T-helper 22 cell (primary cell): ENCODE data around the gene ZNF280A.
"Not testable (repeated sequence)": the region's sequence is repeated elsewhere in the genome, so short reads cannot be mapped to it uniquely, and the experiment has no call there.

Experiments used
- DNase-seq: peaks from one replicate; pipeline ENCODE4 v3.0.0-alpha.2; 2020; ENCODE audit warnings: low read depth

ZNF280A gene

GRCh38 chr22:22510833-22511232 is 9.2 kb downstream of the ZNF280A start:
- not testable (repeated sequence) for DNase-seq

GRCh38 chr22:22509912-22510311 is 10.2 kb downstream of the ZNF280A start:
- not testable (repeated sequence) for DNase-seq

GRCh38 chr22:22508274-22509176 is 11.5 kb downstream of the ZNF280A start, which contains the start of gene ZNF280B:
ZNF280B (minus strand) TSS chr22:22508742; CDS start chr22:22489398, 19,344 bp downstream.
- DNase-seq = peak; percentile 46

GRCh38 chr22:22507743-22508273 is 12.3 kb downstream of the ZNF280A start:
- no peak for DNase-seq

GRCh38 chr22:22506736-22507135 is 13.3 kb downstream of the ZNF280A start:
- no peak for DNase-seq

GRCh38 chr22:22498267-22498666 is 21.8 kb downstream of the ZNF280A start:
- no peak for DNase-seq

GRCh38 chr22:22491589-22491988 is 28.5 kb downstream of the ZNF280A start:
- not testable (repeated sequence) for DNase-seq

- no peak for DNase-seq
Observed at GRCh38 chr22:22488736-22489135, 31.3 kb downstream of the ZNF280A start.

- no peak for DNase-seq
Observed at GRCh38 chr22:22487869-22488597, 32.0 kb downstream of the ZNF280A start.

- no peak for DNase-seq
Observed at GRCh38 chr22:22487059-22487458, 33.0 kb downstream of the ZNF280A start.

GRCh38 chr22:22486132-22486899 is 33.8 kb downstream of the ZNF280A start:
- DNase-seq = no peak

- DNase-seq = no peak
Observed at GRCh38 chr22:22485524-22485923, 34.5 kb downstream of the ZNF280A start.

GRCh38 chr22:22484023-22484422 is 36.0 kb downstream of the ZNF280A start:
- DNase-seq = no peak

- DNase-seq = no peak
Observed at GRCh38 chr22:22480940-22481339, 39.1 kb downstream of the ZNF280A start.

- no peak for DNase-seq
Observed at GRCh38 chr22:22479999-22480532, 40.0 kb downstream of the ZNF280A start.

GRCh38 chr22:22479116-22479515 is 41.0 kb downstream of the ZNF280A start:
- no peak for DNase-seq

- DNase-seq = no peak
Observed at GRCh38 chr22:22478470-22478869, 41.6 kb downstream of the ZNF280A start.

- no peak for DNase-seq
Observed at GRCh38 chr22:22474733-22475132, 45.3 kb downstream of the ZNF280A start.

- DNase-seq = not testable (repeated sequence)
Observed at GRCh38 chr22:22471104-22471503, 49.0 kb downstream of the ZNF280A start.

- no peak for DNase-seq
Observed at GRCh38 chr22:22469527-22469926, 50.5 kb downstream of the ZNF280A start.

GRCh38 chr22:22468794-22469469 is 51.1 kb downstream of the ZNF280A start:
- not testable (repeated sequence) for DNase-seq
